ENCODE data around the gene PCP2. TPM values are rescaled to one million over a fixed set of nuclear protein-coding genes. Genes with fewer than 3 reads are reported as not detected.

PCP2 gene
- total and polyA plus RNA-seq, 2 of the 13 experiments (the other 11 are each of a cell fraction or from before 2014, with no cell fraction given) = 0.62 TPM; not detected in 1

DNA sequence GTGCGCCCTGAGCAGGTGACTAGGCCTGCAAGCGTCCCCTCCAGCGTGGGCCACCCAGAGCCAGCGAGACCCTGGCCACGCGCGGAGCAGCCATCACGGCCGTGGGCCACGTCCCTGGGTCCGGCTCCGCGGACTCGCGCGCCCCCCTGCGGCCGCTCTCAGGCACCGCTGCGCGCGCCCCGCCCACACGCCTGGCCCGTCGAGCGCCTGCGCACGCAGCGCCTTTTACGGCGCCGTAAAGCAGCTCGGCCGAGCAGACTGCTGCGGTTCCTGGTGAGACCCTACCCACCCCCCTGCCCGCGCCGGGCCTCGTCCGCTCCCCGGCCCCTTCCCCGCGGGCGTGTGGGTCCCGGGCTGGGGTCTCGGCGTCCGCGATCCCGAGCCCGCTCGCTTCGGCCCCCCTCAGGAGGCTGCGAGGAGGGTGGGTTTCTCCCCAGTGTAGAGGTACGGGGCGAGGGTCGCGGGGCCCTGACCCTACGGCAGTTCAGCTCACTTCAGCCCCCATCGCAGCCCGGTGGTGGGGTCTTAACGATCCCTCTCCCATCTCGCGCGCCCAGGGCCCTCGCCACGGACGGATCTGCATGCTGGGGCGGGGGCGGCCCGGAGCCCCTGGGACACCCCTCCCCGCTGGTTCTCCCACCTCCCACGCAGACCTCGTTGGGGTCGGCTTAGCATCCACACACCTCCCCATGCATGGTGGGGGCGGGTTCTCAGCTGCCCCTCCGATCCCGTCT lies 47.3 kb upstream of the PCP2 start, which contains the start of gene TRAPPC5 (continued):
- TF ChIP-seq HMG20A (CRISPR knock-in tag; IDR thresholded peaks at IDR 0.05; ENCODE audit: borderline replicate concordance) (no peak), MAFK (conservative IDR thresholded peaks at IDR 0.05 in 1 of 2, IDR thresholded peaks at IDR 0.05 in 1 of 2; ENCODE audit: low read length in 2 of 2) (no peak), MIER3 (CRISPR knock-in tag; IDR thresholded peaks at IDR 0.05; ENCODE audit: borderline replicate concordance) (no peak; the same call in 1 of the 2 replicates), ZBTB21 (CRISPR knock-in tag; IDR thresholded peaks at IDR 0.05) (no peak), ZNF235 (CRISPR knock-in tag; IDR thresholded peaks at IDR 0.05; ENCODE audit: borderline replicate concordance) (peak; percentile 82; the same call in 1 of the 2 replicates), TEAD2 (CRISPR knock-in tag; IDR thresholded peaks at IDR 0.05) (no peak), ZKSCAN1 (IDR thresholded peaks at IDR 0.05; ENCODE audit: low read length) (no peak), CEBPB (IDR thresholded peaks at IDR 0.05; ENCODE audit: borderline replicate concordance, low read depth, low read length) (no peak), ZNF839 (CRISPR knock-in tag; IDR thresholded peaks at IDR 0.05; ENCODE audit: borderline replicate concordance) (0 out of 2 replicates have a peak, but pooled peaks have one; percentile 11), PAF1 (CRISPR knock-in tag; IDR thresholded peaks at IDR 0.05) (no peak), ZNF20 (CRISPR knock-in tag; IDR thresholded peaks at IDR 0.05) (no peak), BRF2 (CRISPR knock-in tag; IDR thresholded peaks at IDR 0.05) (no peak), ZNF512 (CRISPR knock-in tag; IDR thresholded peaks at IDR 0.05) (no peak), MTA1 (CRISPR knock-in tag; IDR thresholded peaks at IDR 0.05; ENCODE audit: borderline replicate concordance) (peak; percentile 67; the same call in 1 of the 2 replicates), RBM39 (IDR thresholded peaks at IDR 0.05; ENCODE audit: low read depth, low read length, poor library complexity, severe bottlenecking) (peak; percentile 29), ZNF350 (CRISPR knock-in tag; IDR thresholded peaks at IDR 0.05; ENCODE audit: borderline replicate concordance, low read depth) (no peak), PTBP1 (IDR thresholded peaks at IDR 0.05; ENCODE audit: low read depth, low read length, poor library complexity, severe bottlenecking) (no peak), ZNF616 (CRISPR knock-in tag; IDR thresholded peaks at IDR 0.05; ENCODE audit: low read depth) (peak; percentile 76; the same call in 1 of the 2 replicates), ZNF547 (CRISPR knock-in tag; IDR thresholded peaks at IDR 0.05) (peak; percentile 91), REPIN1 (CRISPR knock-in tag; IDR thresholded peaks at IDR 0.05; ENCODE audit: borderline replicate concordance, low read depth) (no peak), AGO2 (optimal IDR thresholded peaks at IDR 0.05; ENCODE audit: low read depth, low read length) (no peak)
- TF ChIP-seq, protein P1, sequence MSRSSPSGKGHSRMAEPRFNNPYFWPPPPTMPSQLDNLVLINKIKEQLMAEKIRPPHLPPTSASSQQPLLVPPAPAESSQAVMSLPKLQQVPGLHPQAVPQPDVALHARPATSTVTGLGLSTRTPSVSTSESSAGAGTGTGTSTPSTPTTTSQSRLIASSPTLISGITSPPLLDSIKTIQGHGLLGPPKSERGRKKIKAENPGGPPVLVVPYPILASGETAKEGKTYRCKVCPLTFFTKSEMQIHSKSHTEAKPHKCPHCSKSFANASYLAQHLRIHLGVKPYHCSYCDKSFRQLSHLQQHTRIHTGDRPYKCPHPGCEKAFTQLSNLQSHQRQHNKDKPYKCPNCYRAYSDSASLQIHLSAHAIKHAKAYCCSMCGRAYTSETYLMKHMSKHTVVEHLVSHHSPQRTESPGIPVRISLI (CRISPR knock-in tag; IDR thresholded peaks at IDR 0.05; ENCODE audit: borderline replicate concordance) = peak; percentile 45; the same call in 1 of the 2 replicates
- TF ChIP-seq, protein P2, sequence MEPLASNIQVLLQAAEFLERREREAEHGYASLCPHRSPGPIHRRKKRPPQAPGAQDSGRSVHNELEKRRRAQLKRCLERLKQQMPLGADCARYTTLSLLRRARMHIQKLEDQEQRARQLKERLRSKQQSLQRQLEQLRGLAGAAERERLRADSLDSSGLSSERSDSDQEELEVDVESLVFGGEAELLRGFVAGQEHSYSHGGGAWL (CRISPR knock-in tag; IDR thresholded peaks at IDR 0.05) = peak; percentile 53; the same call in 1 of the 2 replicates
- TF ChIP-seq, protein P3, sequence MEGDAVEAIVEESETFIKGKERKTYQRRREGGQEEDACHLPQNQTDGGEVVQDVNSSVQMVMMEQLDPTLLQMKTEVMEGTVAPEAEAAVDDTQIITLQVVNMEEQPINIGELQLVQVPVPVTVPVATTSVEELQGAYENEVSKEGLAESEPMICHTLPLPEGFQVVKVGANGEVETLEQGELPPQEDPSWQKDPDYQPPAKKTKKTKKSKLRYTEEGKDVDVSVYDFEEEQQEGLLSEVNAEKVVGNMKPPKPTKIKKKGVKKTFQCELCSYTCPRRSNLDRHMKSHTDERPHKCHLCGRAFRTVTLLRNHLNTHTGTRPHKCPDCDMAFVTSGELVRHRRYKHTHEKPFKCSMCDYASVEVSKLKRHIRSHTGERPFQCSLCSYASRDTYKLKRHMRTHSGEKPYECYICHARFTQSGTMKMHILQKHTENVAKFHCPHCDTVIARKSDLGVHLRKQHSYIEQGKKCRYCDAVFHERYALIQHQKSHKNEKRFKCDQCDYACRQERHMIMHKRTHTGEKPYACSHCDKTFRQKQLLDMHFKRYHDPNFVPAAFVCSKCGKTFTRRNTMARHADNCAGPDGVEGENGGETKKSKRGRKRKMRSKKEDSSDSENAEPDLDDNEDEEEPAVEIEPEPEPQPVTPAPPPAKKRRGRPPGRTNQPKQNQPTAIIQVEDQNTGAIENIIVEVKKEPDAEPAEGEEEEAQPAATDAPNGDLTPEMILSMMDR (CRISPR knock-in tag; IDR thresholded peaks at IDR 0.05) = peak; percentile 90
